Measurements from ENCODE around the gene CX3CL1. TPM values are rescaled to one million over a fixed set of nuclear protein-coding genes. Genes with fewer than 3 reads are reported as not detected.
"Not testable (repeated sequence)": the region's sequence is repeated elsewhere in the genome, so short reads cannot be mapped to it uniquely, and the experiment has no call there.

Gene CX3CL1
- total RNA-seq = not detected in 2 replicates

DNA sequence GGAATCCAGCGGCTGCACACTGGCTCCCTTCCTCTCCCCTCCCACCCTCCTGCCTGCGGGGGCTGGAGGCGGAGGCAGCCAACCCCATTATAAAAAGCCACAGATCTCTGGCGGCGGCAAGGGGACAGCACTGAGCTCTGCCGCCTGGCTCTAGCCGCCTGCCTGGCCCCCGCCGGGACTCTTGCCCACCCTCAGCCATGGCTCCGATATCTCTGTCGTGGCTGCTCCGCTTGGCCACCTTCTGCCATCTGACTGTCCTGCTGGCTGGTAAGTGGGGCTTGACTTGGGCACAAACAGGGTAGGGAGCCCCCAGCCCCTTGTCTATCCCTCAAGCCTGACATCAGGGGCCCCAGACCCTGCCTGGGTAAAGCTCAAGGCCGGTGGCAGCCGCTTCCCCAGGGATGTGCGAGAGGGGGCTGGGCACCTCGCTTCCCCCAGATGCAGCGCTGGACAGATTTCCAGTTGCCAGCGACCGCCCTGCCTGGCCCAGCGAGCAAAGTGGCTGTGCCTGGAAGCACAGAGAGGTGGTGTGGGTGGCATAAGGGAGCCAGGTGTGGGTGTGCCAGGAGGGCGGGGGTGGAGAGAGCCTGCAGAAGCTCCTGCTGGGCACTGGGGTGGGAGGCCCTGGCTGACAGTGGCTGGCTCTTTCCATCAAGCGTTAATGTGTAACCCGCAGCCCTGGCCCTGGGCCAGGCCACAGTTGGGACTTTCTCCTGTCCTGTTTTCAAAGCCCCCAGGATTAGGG is at the start of gene CX3CL1:
CX3CL1 (plus strand) TSS at position 119 of the 745 bp plus-strand sequence; CDS start at position 198, 79 bp downstream.
- Mint-ChIP-seq H3K9me3 (no peaks in the 10 kb centered on the region), H3K4me1 (ENCODE audit: low read depth) (peaks cover 14% of the 10 kb centered on the region), H3K27me3 (ENCODE audit: low read depth) (peaks cover 2% of the 10 kb centered on the region), H3K27ac (no peak within 1 kb of the TSS), H3K36me3 (ENCODE audit: low read depth) (no peaks in the 10 kb centered on the region), H3K4me3 (ENCODE audit: low read depth) (no peak within 1 kb of the TSS)
- DNase-seq (ENCODE audit: low spot score) = no peak
- intact Hi-C loops (cut with micrococcal nuclease) = no loop called here

DNA sequence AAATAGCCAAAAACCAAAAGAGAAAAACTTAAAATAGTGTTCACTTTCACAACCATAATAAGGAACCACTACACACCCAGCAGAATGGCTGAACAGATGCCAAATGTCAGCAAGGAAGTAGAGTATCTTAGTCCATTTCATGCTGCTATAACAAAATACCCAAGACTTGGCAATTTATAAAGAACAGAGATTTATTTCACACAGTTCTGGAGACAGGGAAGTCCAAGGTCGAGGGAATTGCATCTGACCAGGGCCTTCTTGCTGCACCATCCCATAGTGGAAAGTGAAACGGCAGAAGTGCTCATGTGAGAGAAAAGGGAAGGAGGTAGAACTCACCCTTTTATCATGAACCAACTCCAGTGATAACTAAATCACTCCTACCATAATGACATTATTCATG is 47.5 kb upstream of the CX3CL1 start:
- intact Hi-C loops (cut with micrococcal nuclease) = no loop called here
- H3K4me3 Mint-ChIP-seq (ENCODE audit: low read depth) = no peak overlapping the region
- peaks cover 5% of the 10 kb centered on the region for H3K27me3 Mint-ChIP-seq (ENCODE audit: low read depth)
- no peak for DNase-seq (ENCODE audit: low spot score)
- H3K36me3 Mint-ChIP-seq (ENCODE audit: low read depth) = no peaks in the 10 kb centered on the region
- H3K4me1 Mint-ChIP-seq (ENCODE audit: low read depth) = no peaks in the 10 kb centered on the region
- no peak overlapping the region for H3K27ac Mint-ChIP-seq
- no peaks in the 10 kb centered on the region for H3K9me3 Mint-ChIP-seq

- no peaks in the 10 kb centered on the region for H3K9me3 Mint-ChIP-seq
- H3K27ac Mint-ChIP-seq = no peak overlapping the region
- no peaks in the 10 kb centered on the region for H3K4me1 Mint-ChIP-seq (ENCODE audit: low read depth)
- peaks cover 9% of the 10 kb centered on the region for H3K27me3 Mint-ChIP-seq (ENCODE audit: low read depth)
- no peak overlapping the region for H3K4me3 Mint-ChIP-seq (ENCODE audit: low read depth)
- no peaks in the 10 kb centered on the region for H3K36me3 Mint-ChIP-seq (ENCODE audit: low read depth)
- DNase-seq (ENCODE audit: low spot score) = no peak
- intact Hi-C loops (cut with micrococcal nuclease) = no loop called here
Observed at GRCh38 chr16:57325458-57325857, 46.8 kb upstream of the CX3CL1 start.

DNA sequence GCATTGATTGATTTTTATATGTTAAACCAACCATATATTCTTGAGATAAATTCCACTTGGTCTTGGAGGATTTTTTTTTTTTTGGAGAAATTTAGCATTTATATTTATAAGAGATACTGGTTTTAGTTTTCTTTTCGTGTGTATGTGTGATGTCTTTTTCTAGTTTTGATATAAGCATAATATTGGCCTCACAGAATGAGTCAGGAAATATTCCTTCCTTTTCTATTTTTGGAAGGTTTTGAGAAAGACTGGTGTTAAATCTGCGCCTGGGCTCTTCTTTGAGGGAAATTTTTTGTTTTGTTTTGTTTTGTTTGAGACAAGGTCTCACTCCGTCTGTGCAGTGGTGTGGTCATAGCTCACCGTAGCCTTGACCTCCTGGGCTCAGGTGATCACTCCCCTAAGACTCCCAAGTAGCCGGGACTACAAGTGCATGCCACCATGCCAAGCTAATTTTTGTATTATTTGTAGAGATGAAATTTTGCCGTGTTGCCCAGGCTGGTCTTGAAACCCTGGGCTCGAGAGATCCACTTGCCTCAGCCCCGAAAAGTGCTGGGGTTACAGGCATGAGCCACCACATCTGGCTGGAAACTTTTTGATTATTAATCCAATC is 42.5 kb upstream of the CX3CL1 start:
- Mint-ChIP-seq H3K9me3 (no peaks in the 10 kb centered on the region), H3K4me3 (ENCODE audit: low read depth) (no peak overlapping the region), H3K4me1 (ENCODE audit: low read depth) (no peaks in the 10 kb centered on the region), H3K27ac (no peak overlapping the region), H3K36me3 (ENCODE audit: low read depth) (no peaks in the 10 kb centered on the region), H3K27me3 (ENCODE audit: low read depth) (peaks cover 26% of the 10 kb centered on the region)
- DNase-seq (ENCODE audit: low spot score) = no peak
- intact Hi-C loops (cut with micrococcal nuclease) = no loop called here

- H3K27me3 Mint-ChIP-seq (ENCODE audit: low read depth) = peaks cover 26% of the 10 kb centered on the region
- no peak overlapping the region for H3K27ac Mint-ChIP-seq
- H3K4me1 Mint-ChIP-seq (ENCODE audit: low read depth) = no peaks in the 10 kb centered on the region
- no peak overlapping the region for H3K4me3 Mint-ChIP-seq (ENCODE audit: low read depth)
- intact Hi-C loops (cut with micrococcal nuclease) = no loop called here
- H3K9me3 Mint-ChIP-seq = no peaks in the 10 kb centered on the region
- H3K36me3 Mint-ChIP-seq (ENCODE audit: low read depth) = no peaks in the 10 kb centered on the region
- DNase-seq (ENCODE audit: low spot score) = no peak
Observed at GRCh38 chr16:57331355-57331754, 40.9 kb upstream of the CX3CL1 start.

- no peak overlapping the region for H3K4me3 Mint-ChIP-seq (ENCODE audit: low read depth)
- peaks cover under 1% of the 10 kb centered on the region for H3K4me1 Mint-ChIP-seq (ENCODE audit: low read depth)
- no peaks in the 10 kb centered on the region for H3K36me3 Mint-ChIP-seq (ENCODE audit: low read depth)
- intact Hi-C loops (cut with micrococcal nuclease) = no loop called here
- H3K9me3 Mint-ChIP-seq = no peaks in the 10 kb centered on the region
- H3K27me3 Mint-ChIP-seq (ENCODE audit: low read depth) = peaks cover 24% of the 10 kb centered on the region
- H3K27ac Mint-ChIP-seq = no peak overlapping the region
- DNase-seq (ENCODE audit: low spot score) = no peak
Observed at GRCh38 chr16:57333402-57333801, 38.9 kb upstream of the CX3CL1 start.

GRCh38 chr16:57335366-57335765 is 36.9 kb upstream of the CX3CL1 start:
- intact Hi-C loops (cut with micrococcal nuclease) = no loop called here
- no peak overlapping the region for H3K4me3 Mint-ChIP-seq (ENCODE audit: low read depth)
- no peaks in the 10 kb centered on the region for H3K36me3 Mint-ChIP-seq (ENCODE audit: low read depth)

DNA sequence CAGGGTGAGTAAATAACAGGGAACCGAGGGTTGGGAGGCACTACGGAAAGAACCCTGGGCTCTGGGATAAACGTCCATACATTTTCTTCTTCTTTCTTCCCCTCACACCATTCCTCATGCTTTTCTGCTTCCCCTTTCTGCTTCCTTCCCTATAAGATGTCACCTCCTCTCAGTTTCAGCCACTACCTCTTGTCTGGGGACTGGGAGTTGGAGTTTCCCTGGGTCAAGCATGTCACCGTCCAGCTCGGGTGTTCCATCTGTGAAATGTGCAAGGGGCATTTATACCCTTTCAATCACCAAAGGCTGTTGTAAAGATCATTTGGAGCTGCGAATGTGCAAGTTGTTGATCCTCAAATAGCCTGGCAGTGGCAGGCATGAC is 31.2 kb upstream of the CX3CL1 start:
- H3K27me3 Mint-ChIP-seq (ENCODE audit: low read depth) = peaks cover 2% of the 10 kb centered on the region
- no peak for DNase-seq (ENCODE audit: low spot score)
- H3K36me3 Mint-ChIP-seq (ENCODE audit: low read depth) = no peaks in the 10 kb centered on the region
- H3K9me3 Mint-ChIP-seq = no peaks in the 10 kb centered on the region
- H3K4me1 Mint-ChIP-seq (ENCODE audit: low read depth) = peaks cover 34% of the 10 kb centered on the region
- no peak overlapping the region for H3K4me3 Mint-ChIP-seq (ENCODE audit: low read depth)
- intact Hi-C loops (cut with micrococcal nuclease) = no loop called here
- no peak overlapping the region for H3K27ac Mint-ChIP-seq

More at GRCh38 chr16:57335366-57335765, 36.9 kb upstream of the CX3CL1 start:
- H3K9me3 Mint-ChIP-seq = no peaks in the 10 kb centered on the region
- no peak for DNase-seq (ENCODE audit: low spot score)
- no peak overlapping the region for H3K27ac Mint-ChIP-seq
- peaks cover 17% of the 10 kb centered on the region for H3K27me3 Mint-ChIP-seq (ENCODE audit: low read depth)
- peaks cover 17% of the 10 kb centered on the region for H3K4me1 Mint-ChIP-seq (ENCODE audit: low read depth)

DNA sequence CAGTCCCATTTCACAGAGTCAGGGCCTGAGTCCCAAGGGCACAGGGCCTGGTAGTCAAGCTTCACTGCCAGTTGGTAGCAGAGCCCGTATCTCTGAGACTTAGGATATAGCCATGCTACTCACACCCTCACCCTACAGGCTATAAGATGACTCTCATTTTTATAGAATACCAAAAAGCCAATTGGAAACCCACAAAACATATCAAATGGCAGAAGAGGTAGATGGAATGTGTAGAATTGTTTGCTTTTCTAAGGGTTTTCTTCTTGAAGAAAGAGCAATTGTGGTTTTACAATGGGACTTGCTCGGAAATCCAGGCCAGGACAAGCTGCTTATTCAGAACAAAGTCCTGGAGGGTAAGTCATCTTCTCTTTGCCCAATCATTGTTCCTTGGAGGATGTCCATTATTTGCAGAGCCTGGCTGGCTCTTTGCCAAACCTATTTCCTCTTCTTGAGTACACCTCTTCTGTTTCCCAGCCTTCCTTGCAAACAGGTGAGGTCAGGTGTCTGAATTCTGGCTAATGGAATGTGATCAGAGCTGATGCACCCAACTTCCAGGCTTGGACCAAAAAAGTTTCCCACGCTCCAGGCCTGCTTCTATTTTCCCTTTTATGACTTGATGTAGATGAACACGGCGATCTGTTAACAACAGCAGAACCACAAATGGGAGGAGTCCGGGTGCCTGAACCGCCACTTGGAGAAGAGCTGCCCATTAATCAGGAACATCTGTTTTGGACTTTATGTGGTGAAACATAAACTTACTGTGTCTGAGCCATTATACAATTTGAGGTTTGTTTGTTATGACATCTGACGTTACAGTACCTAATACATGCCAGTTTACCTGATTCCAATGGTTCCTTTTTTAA is 30.6 kb upstream of the CX3CL1 start:
- DNase-seq (ENCODE audit: low spot score) = no peak
- H3K27ac Mint-ChIP-seq = no peak overlapping the region
- peaks cover 34% of the 10 kb centered on the region for H3K4me1 Mint-ChIP-seq (ENCODE audit: low read depth)
- H3K27me3 Mint-ChIP-seq (ENCODE audit: low read depth) = peaks cover 4% of the 10 kb centered on the region
- H3K36me3 Mint-ChIP-seq (ENCODE audit: low read depth) = no peaks in the 10 kb centered on the region
- H3K9me3 Mint-ChIP-seq = no peaks in the 10 kb centered on the region
- intact Hi-C loops (cut with micrococcal nuclease) = no loop called here
- no peak overlapping the region for H3K4me3 Mint-ChIP-seq (ENCODE audit: low read depth)

DNA sequence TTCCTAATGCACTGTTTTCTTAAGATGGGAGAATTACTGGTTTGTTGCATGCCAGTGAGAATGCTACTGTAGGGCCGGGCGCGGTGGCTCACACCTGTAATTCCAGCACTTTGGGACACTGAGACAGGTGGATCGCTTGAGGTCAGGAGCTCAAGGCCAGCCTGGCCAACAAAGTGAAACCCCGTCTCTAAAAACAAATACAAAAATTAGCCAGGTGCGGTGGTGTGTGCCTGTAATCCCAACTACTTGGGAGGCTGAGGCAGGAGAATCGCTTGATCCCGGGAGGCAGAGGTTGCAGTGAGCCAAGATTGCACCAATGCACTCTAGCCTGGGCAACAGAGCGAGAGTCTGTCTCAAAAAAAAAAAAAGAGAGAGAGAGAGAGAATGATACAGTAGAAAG is 29.7 kb upstream of the CX3CL1 start:
- H3K4me3 Mint-ChIP-seq (ENCODE audit: low read depth); intact Hi-C loops (cut with micrococcal nuclease); H3K27ac Mint-ChIP-seq; H3K36me3 Mint-ChIP-seq (ENCODE audit: low read depth); DNase-seq (ENCODE audit: low spot score); H3K9me3 Mint-ChIP-seq: not testable (repeated sequence)
- Mint-ChIP-seq H3K4me1 (ENCODE audit: low read depth) (peaks cover 34% of the 10 kb centered on the region), H3K27me3 (ENCODE audit: low read depth) (peaks cover 13% of the 10 kb centered on the region)

DNA sequence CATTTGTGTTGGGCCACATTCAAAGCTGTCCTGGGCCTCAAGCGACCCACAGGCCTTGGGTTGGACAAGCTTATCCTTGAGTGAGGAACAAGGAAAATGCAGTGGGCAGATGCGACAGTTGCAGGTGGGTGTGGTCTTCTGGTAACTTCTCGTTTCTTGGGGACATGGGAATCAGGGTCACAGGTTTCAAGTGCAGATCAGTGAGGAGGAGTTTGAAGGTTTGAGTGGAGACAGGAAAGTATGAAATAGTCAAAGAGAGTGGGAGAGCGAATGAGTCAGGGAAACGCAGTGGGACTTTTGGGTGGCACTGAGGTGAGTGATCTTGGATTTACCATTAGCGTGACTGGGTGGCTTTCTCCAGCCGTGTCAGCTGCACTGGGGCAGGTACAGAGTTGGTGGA is 29.1 kb upstream of the CX3CL1 start:
- peaks cover 34% of the 10 kb centered on the region for H3K4me1 Mint-ChIP-seq (ENCODE audit: low read depth)
- peaks cover 18% of the 10 kb centered on the region for H3K27me3 Mint-ChIP-seq (ENCODE audit: low read depth)
- H3K27ac Mint-ChIP-seq = no peak overlapping the region
- H3K9me3 Mint-ChIP-seq = no peaks in the 10 kb centered on the region
- H3K4me3 Mint-ChIP-seq (ENCODE audit: low read depth) = no peak overlapping the region
- intact Hi-C loops (cut with micrococcal nuclease) = no loop called here
- DNase-seq (ENCODE audit: low spot score) = no peak
- H3K36me3 Mint-ChIP-seq (ENCODE audit: low read depth) = no peaks in the 10 kb centered on the region

DNA sequence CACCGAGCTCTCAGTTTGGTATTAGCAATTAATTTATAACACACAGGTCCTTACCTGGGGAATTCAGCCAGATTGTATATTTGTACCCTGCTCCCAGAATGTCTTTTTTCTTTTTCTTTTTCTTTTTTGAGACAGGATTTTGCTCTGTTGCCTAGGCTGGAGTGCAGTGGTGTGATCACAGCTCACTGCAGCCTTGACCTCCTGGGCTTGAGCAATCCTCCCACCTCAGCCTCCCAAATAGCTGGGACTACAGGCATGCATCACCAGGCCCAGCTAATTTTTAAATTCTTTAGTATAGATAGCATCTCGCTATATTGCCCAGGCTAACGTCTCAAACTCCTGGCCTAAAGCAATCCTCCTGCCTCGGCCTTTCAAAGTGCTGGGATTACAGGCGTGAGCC is 28.2 kb upstream of the CX3CL1 start:
- H3K4me3 Mint-ChIP-seq (ENCODE audit: low read depth); H3K9me3 Mint-ChIP-seq; H3K27ac Mint-ChIP-seq; intact Hi-C loops (cut with micrococcal nuclease); DNase-seq (ENCODE audit: low spot score); H3K36me3 Mint-ChIP-seq (ENCODE audit: low read depth): not testable (repeated sequence)
- Mint-ChIP-seq H3K4me1 (ENCODE audit: low read depth) (peaks cover 30% of the 10 kb centered on the region), H3K27me3 (ENCODE audit: low read depth) (peaks cover 26% of the 10 kb centered on the region)

DNA sequence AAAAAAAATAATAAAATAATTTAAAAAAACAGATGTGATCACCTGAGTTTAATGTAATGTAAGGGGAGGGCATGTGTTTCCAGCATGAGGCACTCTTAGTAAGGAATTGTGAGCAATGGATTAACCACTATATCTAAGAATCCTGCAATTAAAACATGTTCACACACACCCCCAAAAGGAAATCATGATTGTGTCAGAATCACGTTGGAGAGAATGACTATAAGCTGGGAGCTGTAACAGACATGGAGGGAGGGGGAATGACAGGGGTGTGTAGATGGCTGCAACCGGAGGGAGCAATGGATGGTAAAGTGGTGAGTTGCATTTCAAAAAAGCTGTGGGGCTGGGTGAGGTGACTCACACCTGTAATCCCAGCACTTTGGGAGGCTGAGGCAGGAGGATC is 27.3 kb upstream of the CX3CL1 start:
- H3K9me3 Mint-ChIP-seq = no peaks in the 10 kb centered on the region
- H3K36me3 Mint-ChIP-seq (ENCODE audit: low read depth) = no peaks in the 10 kb centered on the region
- H3K4me3 Mint-ChIP-seq (ENCODE audit: low read depth) = no peak overlapping the region
- intact Hi-C loops (cut with micrococcal nuclease) = no loop called here
- no peak overlapping the region for H3K27ac Mint-ChIP-seq
- H3K27me3 Mint-ChIP-seq (ENCODE audit: low read depth) = peaks cover 33% of the 10 kb centered on the region
- peaks cover 25% of the 10 kb centered on the region for H3K4me1 Mint-ChIP-seq (ENCODE audit: low read depth)
- no peak for DNase-seq (ENCODE audit: low spot score)

Measured in activated T-helper 2 cell treated with anti-CD3 and anti-CD28 coated beads, Interferon-gamma antibody, Interleukin-2, Interleukin-4, amounts not matched to agents 10 μg/mL and 5 μg/mL and 100 μg/mL, durations not matched to agents 14 hours and 24 hours and 36 hours (primary cell).